ENCODE data around the gene CMPK2.

The CMPK2 gene

DNA sequence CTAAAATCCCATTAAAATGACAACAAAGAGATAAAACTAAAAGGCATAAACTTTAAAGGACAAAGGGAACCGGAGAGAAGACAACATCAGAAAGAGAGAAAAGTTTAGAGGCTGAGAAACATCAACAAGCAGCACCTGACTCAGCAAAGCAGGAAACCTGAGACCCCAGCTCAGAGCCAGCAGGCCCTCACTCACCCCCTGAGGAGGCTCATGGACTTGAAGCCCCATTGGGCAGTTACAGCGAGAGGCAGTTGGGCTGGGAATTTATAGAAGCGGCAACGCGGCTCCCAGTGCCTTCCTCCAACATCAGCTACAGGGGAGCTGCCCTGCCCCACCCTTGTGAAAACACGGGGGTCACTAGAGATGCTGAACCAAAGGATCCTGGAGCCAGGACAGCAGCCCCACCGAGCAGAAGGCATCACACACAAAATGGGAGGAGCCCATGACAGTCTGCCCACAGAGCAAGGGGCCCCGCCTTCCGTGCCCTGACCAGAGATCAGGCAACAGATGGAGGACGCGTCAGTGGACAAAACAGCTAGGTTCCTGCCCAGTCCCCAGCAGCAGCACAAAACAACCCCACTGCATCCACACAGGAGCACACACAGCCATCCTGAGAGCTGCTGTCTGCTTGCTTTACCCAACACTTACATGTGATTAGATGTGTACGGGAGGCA, 52.7 kb downstream of the CMPK2 start:
- no peak for DNase-seq (ENCODE audit: low read depth in 1 of 2, low spot score in 1 of 2)

DNA sequence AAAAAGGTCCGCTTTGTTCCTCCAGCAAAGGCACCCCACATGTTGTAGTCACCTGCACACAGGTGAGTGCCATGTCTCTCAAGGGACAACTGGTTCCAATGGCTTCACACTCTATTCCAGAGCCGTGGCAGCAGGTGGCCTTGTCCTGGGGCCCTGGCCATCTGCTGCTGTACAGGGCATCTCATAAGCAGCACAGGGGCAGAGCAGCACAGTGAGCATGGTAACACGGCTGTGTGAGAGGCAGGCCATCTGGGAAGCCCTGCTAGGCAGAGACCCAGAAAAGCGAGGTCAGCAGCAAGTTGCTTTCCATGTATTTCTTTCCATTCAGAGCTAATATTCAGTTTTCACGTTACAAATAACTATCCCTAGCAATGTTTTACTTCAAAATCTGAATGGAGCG, 54.7 kb downstream of the CMPK2 start:
- DNase-seq (ENCODE audit: low read depth in 1 of 2, low spot score in 1 of 2): no peak

DNA sequence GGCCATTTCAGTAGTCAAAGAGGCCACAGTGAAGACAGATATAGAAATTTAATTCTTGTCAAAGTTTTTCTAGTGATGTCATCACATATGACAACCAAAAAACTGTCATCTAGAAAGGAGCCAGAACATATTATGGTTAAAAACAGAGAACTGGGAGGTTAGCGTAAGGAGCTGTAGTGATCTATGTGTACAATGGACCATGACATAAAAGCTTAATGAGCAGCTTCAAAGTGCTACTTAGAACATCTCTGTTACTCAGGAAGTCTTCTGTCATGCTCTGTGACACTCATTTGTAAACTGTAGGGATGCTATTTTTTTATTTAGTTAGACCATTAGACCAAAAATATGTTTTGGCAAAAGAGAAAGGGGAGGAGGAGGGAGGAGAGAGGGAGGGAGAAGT, 57.3 kb downstream of the CMPK2 start:
- no peak for DNase-seq (ENCODE audit: low read depth in 1 of 2, low spot score in 1 of 2)

DNA sequence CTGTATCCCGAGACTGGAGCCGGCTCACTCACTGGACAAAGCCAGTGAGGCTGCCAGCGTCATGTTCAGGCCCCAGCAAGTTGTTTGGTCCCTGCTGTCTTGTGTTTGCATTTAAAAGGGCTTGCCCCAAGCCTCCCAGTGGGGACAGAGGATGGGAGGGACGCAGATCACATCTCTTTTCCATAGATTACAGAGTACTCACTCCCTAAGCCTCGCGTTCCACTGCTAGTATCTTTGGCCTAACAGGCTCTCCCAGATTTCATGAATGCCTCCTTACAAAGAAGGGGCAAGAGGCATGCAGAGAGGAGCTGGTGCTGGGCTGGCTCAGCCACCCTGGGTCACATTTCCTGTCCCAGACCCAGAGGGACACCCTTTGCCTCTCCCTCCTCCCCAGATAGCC, 59.1 kb downstream of the CMPK2 start:
- DNase-seq (ENCODE audit: low read depth in 1 of 2, low spot score in 1 of 2): no peak

DNA sequence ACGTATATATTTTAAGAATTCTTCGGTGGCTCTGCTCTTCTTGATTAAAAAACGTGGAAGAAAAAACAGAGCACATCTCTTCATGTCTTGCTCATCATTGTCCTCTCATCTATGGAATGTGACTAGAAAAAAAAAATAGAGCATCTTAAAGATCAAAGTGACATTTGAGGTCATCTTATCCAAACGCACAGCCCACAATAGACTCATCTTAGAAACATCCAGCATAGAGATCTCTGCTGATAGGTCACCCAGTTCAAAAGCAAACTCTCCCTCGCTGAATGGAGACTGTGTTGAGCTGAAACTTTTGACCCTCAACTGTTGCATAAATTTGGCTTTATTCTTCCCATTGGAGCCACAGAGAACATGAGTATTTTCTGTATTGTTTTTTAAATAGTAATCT, 65.2 kb downstream of the CMPK2 start:
- no peak for DNase-seq (ENCODE audit: low read depth in 1 of 2, low spot score in 1 of 2)

All from stimulated activated CD4-positive, alpha-beta T cell treated with anti-CD3 and anti-CD28 coated beads, Interleukin-15, amount 100 ng/mL, for 1 hour (primary cell).